Measurements from ENCODE around the gene BRD3OS. TPM values are rescaled to one million over a fixed set of nuclear protein-coding genes. Genes with fewer than 3 reads are reported as not detected.

Gene BRD3OS
- total RNA-seq, 2 experiments from 2014 or later: 13.7 to 21.6 TPM

GRCh38 chr9:134057751-134058701 lies 32.7 kb downstream of the BRD3OS start:
- Histone ChIP-seq H3K4me3 (ENCODE audit: low read depth, low read length, poor library complexity, severe bottlenecking) (no peak overlapping the region), H3K36me3 (ENCODE audit: insufficient read depth, low read length) (no peaks in the 10 kb centered on the region), H3K9me3 (ENCODE audit: low read length) (no peaks in the 10 kb centered on the region), H4K20me1 (ENCODE audit: insufficient read depth, low read length) (peaks cover 19% of the 10 kb centered on the region), H3K9me2 (ENCODE audit: insufficient read depth, low read length) (no peaks in the 10 kb centered on the region), H2AFZ (ENCODE audit: low read length) (no peak overlapping the region), H3K4me2 (ENCODE audit: low read length) (no peak overlapping the region), H3K79me2 (ENCODE audit: insufficient read depth, low read depth, low read length) (no peaks in the 10 kb centered on the region), H3K27ac (ENCODE audit: low read depth, low read length, poor library complexity, severe bottlenecking) (no peak overlapping the region), H3K4me1 (ENCODE audit: insufficient read depth, low read length, poor library complexity, severe bottlenecking) (peaks cover 14% of the 10 kb centered on the region)
- CTCF ChIA-PET (ENCODE audit: unreplicated experiment): no interaction called here
- DNase-seq (ENCODE audit: low spot score): no peak
- TF ChIP-seq CTCF (conservative IDR thresholded peaks at IDR 0.05; ENCODE audit: low read length): no peak
- TF ChIP-seq EZH2phosphoT487 (IDR thresholded peaks at IDR 0.05; ENCODE audit: borderline replicate concordance, low read depth, low read length): no peak
- POLR2A ChIA-PET: no interaction called here
- intact Hi-C loops (cut with micrococcal nuclease; ENCODE audit: unreplicated experiment): no loop called here
- no TSS peak for BruUV-seq (replicated peaks)

GRCh38 chr9:134058716-134059115 lies 33.4 kb downstream of the BRD3OS start:
- H3K9me2 ChIP-seq (ENCODE audit: insufficient read depth, low read length): no peaks in the 10 kb centered on the region
- TF ChIP-seq CTCF (conservative IDR thresholded peaks at IDR 0.05; ENCODE audit: low read length) (no peak), EZH2phosphoT487 (IDR thresholded peaks at IDR 0.05; ENCODE audit: borderline replicate concordance, low read depth, low read length) (no peak)
- ChIA-PET CTCF (ENCODE audit: unreplicated experiment) (no interaction called here), POLR2A (no interaction called here)
- no peak overlapping the region for H3K27ac ChIP-seq (ENCODE audit: low read depth, low read length, poor library complexity, severe bottlenecking)
- H3K9me3 ChIP-seq (ENCODE audit: low read length): no peaks in the 10 kb centered on the region
- peaks cover 14% of the 10 kb centered on the region for H3K4me1 ChIP-seq (ENCODE audit: insufficient read depth, low read length, poor library complexity, severe bottlenecking)
- no peaks in the 10 kb centered on the region for H3K36me3 ChIP-seq (ENCODE audit: insufficient read depth, low read length)
- no peak for DNase-seq (ENCODE audit: low spot score)
- BruUV-seq (replicated peaks): no TSS peak
- no peak overlapping the region for H3K4me3 ChIP-seq (ENCODE audit: low read depth, low read length, poor library complexity, severe bottlenecking)
- H3K4me2 ChIP-seq (ENCODE audit: low read length): no peak overlapping the region
- peaks cover 19% of the 10 kb centered on the region for H4K20me1 ChIP-seq (ENCODE audit: insufficient read depth, low read length)
- no peak overlapping the region for H2AFZ ChIP-seq (ENCODE audit: low read length)
- intact Hi-C loops (cut with micrococcal nuclease; ENCODE audit: unreplicated experiment): no loop called here
- no peaks in the 10 kb centered on the region for H3K79me2 ChIP-seq (ENCODE audit: insufficient read depth, low read depth, low read length)

GRCh38 chr9:134059188-134059641 lies 33.9 kb downstream of the BRD3OS start:
- Histone ChIP-seq H3K4me3 (ENCODE audit: low read depth, low read length, poor library complexity, severe bottlenecking) (no peak overlapping the region), H3K79me2 (ENCODE audit: insufficient read depth, low read depth, low read length) (no peaks in the 10 kb centered on the region), H3K4me2 (ENCODE audit: low read length) (no peak overlapping the region), H3K4me1 (ENCODE audit: insufficient read depth, low read length, poor library complexity, severe bottlenecking) (peaks cover 14% of the 10 kb centered on the region), H3K27ac (ENCODE audit: low read depth, low read length, poor library complexity, severe bottlenecking) (no peak overlapping the region), H2AFZ (ENCODE audit: low read length) (no peak overlapping the region), H3K36me3 (ENCODE audit: insufficient read depth, low read length) (no peaks in the 10 kb centered on the region), H3K9me3 (ENCODE audit: low read length) (no peaks in the 10 kb centered on the region), H3K9me2 (ENCODE audit: insufficient read depth, low read length) (no peaks in the 10 kb centered on the region), H4K20me1 (ENCODE audit: insufficient read depth, low read length) (peaks cover 19% of the 10 kb centered on the region)
- intact Hi-C loops (cut with micrococcal nuclease; ENCODE audit: unreplicated experiment): no loop called here
- POLR2A ChIA-PET: no interaction called here
- no peak for DNase-seq (ENCODE audit: low spot score)
- no TSS peak for BruUV-seq (replicated peaks)
- CTCF ChIA-PET (ENCODE audit: unreplicated experiment): no interaction called here
- TF ChIP-seq EZH2phosphoT487 (IDR thresholded peaks at IDR 0.05; ENCODE audit: borderline replicate concordance, low read depth, low read length) (no peak), CTCF (conservative IDR thresholded peaks at IDR 0.05; ENCODE audit: low read length) (no peak)

Data from OCI-LY7 (cell line).